ENCODE measurements around the gene STRAP.

Gene STRAP

DNA sequence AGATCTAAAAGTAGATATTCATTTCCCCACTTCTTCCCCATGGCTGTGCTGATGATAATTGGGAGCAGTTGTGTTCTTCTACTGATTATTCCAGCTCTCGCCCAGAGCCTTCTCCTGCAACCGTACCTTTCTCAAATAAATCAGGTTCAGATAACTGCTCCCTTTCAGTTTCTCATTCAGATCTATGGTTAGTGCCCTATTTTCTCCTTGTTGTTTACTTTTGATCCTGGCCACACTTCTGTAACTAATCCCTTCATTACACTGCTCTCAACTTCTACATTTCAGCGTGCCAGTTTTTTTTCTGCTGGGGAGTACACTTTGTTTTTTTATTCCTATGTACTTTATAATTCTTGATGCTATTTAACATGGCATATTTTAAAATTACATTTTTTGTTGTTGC is 2.8 kb upstream of the STRAP start:
- Histone ChIP-seq H4K20me1 (ENCODE audit: insufficient read depth, low read length) (no peaks in the 10 kb centered on the region; the same call in 1 of the 2 replicates), H3K27me3 (ENCODE audit: insufficient read depth, low read length) (no peaks in the 10 kb centered on the region), H3K4me1 (ENCODE audit: insufficient read depth, low read length, severe bottlenecking) (peaks cover 21% of the 10 kb centered on the region), H3K9me3 (ENCODE audit: low read length) (no peaks in the 10 kb centered on the region), H3F3A (ENCODE audit: insufficient read depth, low read length) (no peaks in the 10 kb centered on the region), H3K4me2 (ENCODE audit: low read length) (no peak overlapping the region), H3K9me2 (ENCODE audit: low read depth, low read length) (no peaks in the 10 kb centered on the region), H3K4me3 (ENCODE audit: low read depth, low read length, poor library complexity, severe bottlenecking) (no peak overlapping the region), H3K27ac (ENCODE audit: low read depth, low read length, poor library complexity, severe bottlenecking) (no peak overlapping the region), H3K36me3 (ENCODE audit: insufficient read depth, low read length) (peaks cover 8% of the 10 kb centered on the region; the same call in 1 of the 2 replicates), H3K9ac (ENCODE audit: low read length) (no peak overlapping the region), H2AFZ (ENCODE audit: low read length) (no peak overlapping the region), H3K79me2 (ENCODE audit: insufficient read depth, low read length) (peaks cover 22% of the 10 kb centered on the region)
- TF ChIP-seq EZH2 (IDR thresholded peaks at IDR 0.05; ENCODE audit: borderline replicate concordance, low read length), result no peak
- TF ChIP-seq, protein P1, sequence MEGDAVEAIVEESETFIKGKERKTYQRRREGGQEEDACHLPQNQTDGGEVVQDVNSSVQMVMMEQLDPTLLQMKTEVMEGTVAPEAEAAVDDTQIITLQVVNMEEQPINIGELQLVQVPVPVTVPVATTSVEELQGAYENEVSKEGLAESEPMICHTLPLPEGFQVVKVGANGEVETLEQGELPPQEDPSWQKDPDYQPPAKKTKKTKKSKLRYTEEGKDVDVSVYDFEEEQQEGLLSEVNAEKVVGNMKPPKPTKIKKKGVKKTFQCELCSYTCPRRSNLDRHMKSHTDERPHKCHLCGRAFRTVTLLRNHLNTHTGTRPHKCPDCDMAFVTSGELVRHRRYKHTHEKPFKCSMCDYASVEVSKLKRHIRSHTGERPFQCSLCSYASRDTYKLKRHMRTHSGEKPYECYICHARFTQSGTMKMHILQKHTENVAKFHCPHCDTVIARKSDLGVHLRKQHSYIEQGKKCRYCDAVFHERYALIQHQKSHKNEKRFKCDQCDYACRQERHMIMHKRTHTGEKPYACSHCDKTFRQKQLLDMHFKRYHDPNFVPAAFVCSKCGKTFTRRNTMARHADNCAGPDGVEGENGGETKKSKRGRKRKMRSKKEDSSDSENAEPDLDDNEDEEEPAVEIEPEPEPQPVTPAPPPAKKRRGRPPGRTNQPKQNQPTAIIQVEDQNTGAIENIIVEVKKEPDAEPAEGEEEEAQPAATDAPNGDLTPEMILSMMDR (IDR thresholded peaks at IDR 0.05; ENCODE audit: low read length), result no peak

DNA sequence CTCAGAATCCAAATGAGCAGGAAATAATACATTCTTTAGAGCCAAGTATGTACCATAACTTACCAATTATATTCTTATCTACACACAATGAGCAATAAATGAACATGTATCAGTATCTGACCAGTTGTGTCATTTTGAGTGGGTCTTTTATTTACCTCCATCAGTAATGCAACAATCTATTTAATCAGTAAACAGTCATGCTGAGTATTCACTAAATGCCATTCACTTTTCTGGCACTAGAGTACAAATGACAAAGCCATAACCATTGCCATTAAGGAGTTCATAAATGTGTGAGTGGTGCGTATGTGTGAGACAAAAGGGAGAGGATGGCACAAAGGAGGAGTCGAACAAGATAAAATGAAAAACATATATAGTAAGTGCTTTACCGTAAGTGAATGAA is 1.5 kb upstream of the STRAP start:
- Histone ChIP-seq H3K9ac (ENCODE audit: low read length) (no peak overlapping the region), H4K20me1 (ENCODE audit: insufficient read depth, low read length) (no peaks in the 10 kb centered on the region; the same call in 1 of the 2 replicates), H3K4me2 (ENCODE audit: low read length) (no peak overlapping the region), H3K4me1 (ENCODE audit: insufficient read depth, low read length, severe bottlenecking) (peaks cover 26% of the 10 kb centered on the region), H3K9me2 (ENCODE audit: low read depth, low read length) (no peaks in the 10 kb centered on the region), H3K4me3 (ENCODE audit: low read depth, low read length, poor library complexity, severe bottlenecking) (no peak overlapping the region), H3K36me3 (ENCODE audit: insufficient read depth, low read length) (peaks cover 18% of the 10 kb centered on the region; the same call in 1 of the 2 replicates), H3K9me3 (ENCODE audit: low read length) (no peaks in the 10 kb centered on the region), H3F3A (ENCODE audit: insufficient read depth, low read length) (no peaks in the 10 kb centered on the region), H2AFZ (ENCODE audit: low read length) (no peak overlapping the region), H3K27ac (ENCODE audit: low read depth, low read length, poor library complexity, severe bottlenecking) (no peak overlapping the region), H3K79me2 (ENCODE audit: insufficient read depth, low read length) (peaks cover 34% of the 10 kb centered on the region), H3K27me3 (ENCODE audit: insufficient read depth, low read length) (no peaks in the 10 kb centered on the region)
- TF ChIP-seq, protein P1 (IDR thresholded peaks at IDR 0.05; ENCODE audit: low read length), result no peak
- TF ChIP-seq EZH2 (IDR thresholded peaks at IDR 0.05; ENCODE audit: borderline replicate concordance, low read length), result no peak

DNA sequence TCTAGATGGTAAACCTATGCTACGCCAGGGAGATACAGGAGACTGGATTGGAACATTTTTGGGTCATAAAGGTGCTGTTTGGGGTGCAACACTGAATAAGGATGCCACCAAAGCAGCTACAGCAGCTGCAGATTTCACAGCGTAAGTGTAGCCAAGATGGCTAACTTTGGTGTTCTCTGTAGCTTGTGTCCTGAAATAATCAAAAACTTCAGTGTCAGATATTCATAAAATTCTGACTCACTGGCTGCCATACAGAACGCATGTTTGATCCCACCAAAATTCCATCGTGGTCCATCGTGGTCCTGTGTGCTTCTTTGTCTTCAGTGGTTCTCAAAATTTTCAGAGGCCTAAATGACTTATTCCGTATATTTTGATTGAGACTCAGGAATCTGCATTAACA is 1.3 kb downstream of the STRAP start:
- no peaks in the 10 kb centered on the region for H3F3A ChIP-seq (ENCODE audit: insufficient read depth, low read length)
- peak overlapping the region; percentile 96 for H3K9ac ChIP-seq (ENCODE audit: low read length)
- peak overlapping the region; percentile 100 for H3K4me2 ChIP-seq (ENCODE audit: low read length)
- no peaks in the 10 kb centered on the region for H3K9me2 ChIP-seq (ENCODE audit: low read depth, low read length)
- H3K27ac ChIP-seq (ENCODE audit: low read depth, low read length, poor library complexity, severe bottlenecking), result no peak overlapping the region
- no peaks in the 10 kb centered on the region for H3K9me3 ChIP-seq (ENCODE audit: low read length)
- H3K79me2 ChIP-seq (ENCODE audit: insufficient read depth, low read length), result peaks cover 62% of the 10 kb centered on the region
- no peak overlapping the region for H2AFZ ChIP-seq (ENCODE audit: low read length)
- peaks cover 26% of the 10 kb centered on the region for H3K4me1 ChIP-seq (ENCODE audit: insufficient read depth, low read length, severe bottlenecking)
- no peak for TF ChIP-seq EZH2 (IDR thresholded peaks at IDR 0.05; ENCODE audit: borderline replicate concordance, low read length)
- TF ChIP-seq, protein P1 (IDR thresholded peaks at IDR 0.05; ENCODE audit: low read length), result no peak
- no peaks in the 10 kb centered on the region for H3K27me3 ChIP-seq (ENCODE audit: insufficient read depth, low read length)
- H3K36me3 ChIP-seq (ENCODE audit: insufficient read depth, low read length), result peaks cover 45% of the 10 kb centered on the region; the same call in 1 of the 2 replicates
- peak overlapping the region; percentile 96 for H3K4me3 ChIP-seq (ENCODE audit: low read depth, low read length, poor library complexity, severe bottlenecking)
- peaks cover 5% of the 10 kb centered on the region; the same call in 1 of the 2 replicates for H4K20me1 ChIP-seq (ENCODE audit: insufficient read depth, low read length)
